Astrocyte of the cerebellum (primary cell): Measurements from ENCODE around the gene ELOVL2.

Experiments used
- DNase-seq: peaks from one replicate; pipeline ENCODE4 v3.0.0-alpha.2; 2011; ENCODE audit warnings: low read depth
- H3K4me3 ChIP-seq: 2 replicates; pipeline ENCODE4 v1.5.1; 2011; ENCODE audit warnings: mild to moderate bottlenecking, low read depth, low read length, moderate library complexity
- CTCF ChIP-seq: IDR thresholded peaks from 2 replicates; pipeline ENCODE4 v1.5.1; 2012; ENCODE audit warnings: low read length, low read depth, moderate library complexity, mild to moderate bottlenecking; ENCODE audit errors: missing control alignments
- in situ Hi-C: cut with HindIII; loops from 2 replicates; pipeline ENCODE4 v1.10.0; 2017; ENCODE audit warnings: low sequenced_read_pairs

ELOVL2 gene

GRCh38 chr6:11036351-11036740, 7.8 kb downstream of the ELOVL2 start:
- in situ Hi-C loops, result no loop called here
- no peak for TF ChIP-seq CTCF

GRCh38 chr6:11035616-11036350, 8.3 kb downstream of the ELOVL2 start:
- no peak for TF ChIP-seq CTCF
- DNase-seq, result no peak
- no peak overlapping the region for H3K4me3 ChIP-seq
- in situ Hi-C loops, result no loop called here

More at GRCh38 chr6:11036351-11036740, 7.8 kb downstream of the ELOVL2 start:
- H3K4me3 ChIP-seq, result no peak overlapping the region
- DNase-seq, result no peak

- peak; percentile 49 for DNase-seq
- H3K4me3 ChIP-seq, result no peak overlapping the region
- no peak for TF ChIP-seq CTCF
- in situ Hi-C loops, result no loop called here
Observed at GRCh38 chr6:11033825-11034224, 10.3 kb downstream of the ELOVL2 start.

GRCh38 chr6:11030904-11031303, 13.2 kb downstream of the ELOVL2 start:
- no peak for TF ChIP-seq CTCF
- no peak for DNase-seq
- no peak overlapping the region for H3K4me3 ChIP-seq
- in situ Hi-C loops, result no loop called here

- in situ Hi-C loops, result no loop called here
- no peak overlapping the region for H3K4me3 ChIP-seq
- TF ChIP-seq CTCF, result no peak
- DNase-seq, result no peak
Observed at GRCh38 chr6:11028959-11029358, 15.1 kb downstream of the ELOVL2 start.

- in situ Hi-C loops, result no loop called here
- no peak overlapping the region for H3K4me3 ChIP-seq
- no peak for TF ChIP-seq CTCF
Observed at GRCh38 chr6:11027565-11028110, 16.5 kb downstream of the ELOVL2 start.

More at GRCh38 chr6:11027565-11028110, 16.5 kb downstream of the ELOVL2 start:
- no peak for DNase-seq
